GM23248 (cell line): ENCODE results near the gene L1CAM.

ENCODE experiments used
- EZH2 ChIP-seq: fragments of 200-600 bp; sonication (generic); IDR thresholded peaks from 2 replicates; pipeline ENCODE4 v1.6.1; 2018; ENCODE audit warnings: antibody characterized with exemption, mild to moderate bottlenecking; ENCODE audit not compliant: insufficient read depth, poor library complexity, severe bottlenecking
- EZH2phosphoT487 ChIP-seq: fragments of 200-600 bp; sonication (generic); IDR thresholded peaks from 2 replicates; pipeline ENCODE4 v1.6.1; 2018; ENCODE audit warnings: antibody characterized with exemption, moderate library complexity, mild to moderate bottlenecking, low read depth; ENCODE audit not compliant: insufficient read depth

DNA sequence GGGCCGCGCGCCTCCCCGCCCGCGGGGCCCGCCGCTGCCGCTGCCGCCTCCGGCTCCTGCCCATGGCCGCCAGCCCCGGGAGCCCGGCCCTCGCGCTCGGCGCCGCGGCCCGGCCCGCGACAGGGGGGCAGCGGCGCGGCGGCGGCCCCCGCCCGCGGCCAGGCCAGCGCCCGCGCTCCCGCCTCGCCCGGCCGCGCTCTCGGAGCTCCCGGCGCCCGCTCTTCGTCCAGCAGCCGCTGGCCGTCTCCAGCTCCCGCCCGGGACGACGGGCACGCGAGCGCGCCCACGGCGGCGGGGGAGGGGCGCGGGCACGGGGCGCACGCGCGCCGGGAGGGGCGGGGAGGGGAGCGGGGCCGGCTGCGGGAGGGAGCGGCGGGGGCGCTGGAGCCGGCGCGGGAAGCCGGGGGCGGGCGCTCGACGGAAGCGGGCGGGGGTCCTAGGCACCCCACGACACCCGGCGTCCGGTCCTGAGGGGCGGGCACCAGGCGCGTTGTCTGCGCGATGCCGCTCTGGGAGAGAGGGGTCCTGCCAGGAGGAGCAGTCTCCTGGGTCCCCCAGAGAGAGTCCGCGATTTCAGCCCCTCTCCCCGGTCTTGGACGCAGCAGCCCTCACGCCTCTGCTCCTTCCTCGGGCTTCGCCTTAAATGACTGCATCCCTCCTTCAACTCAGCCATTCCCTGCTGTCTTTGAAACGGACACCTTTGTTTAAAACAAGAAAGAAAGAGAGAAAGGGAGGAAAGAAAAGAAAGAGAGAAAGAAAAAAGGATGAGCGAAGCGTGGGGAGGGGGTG is 55.1 kb downstream of the L1CAM start:
- TF ChIP-seq EZH2phosphoT487 (no peak), EZH2 (no peak)
